GM12801 (cell line): ENCODE data around the gene INHA.

ENCODE experiments used
- TF ChIP-seq, protein P1 (sequence below): IDR thresholded peaks from one replicate; pipeline ENCODE4 v1.5.1; 2011; ENCODE audit warnings: control low read depth; ENCODE audit not compliant: insufficient read length; ENCODE audit errors: extremely low read depth

Gene INHA

DNA sequence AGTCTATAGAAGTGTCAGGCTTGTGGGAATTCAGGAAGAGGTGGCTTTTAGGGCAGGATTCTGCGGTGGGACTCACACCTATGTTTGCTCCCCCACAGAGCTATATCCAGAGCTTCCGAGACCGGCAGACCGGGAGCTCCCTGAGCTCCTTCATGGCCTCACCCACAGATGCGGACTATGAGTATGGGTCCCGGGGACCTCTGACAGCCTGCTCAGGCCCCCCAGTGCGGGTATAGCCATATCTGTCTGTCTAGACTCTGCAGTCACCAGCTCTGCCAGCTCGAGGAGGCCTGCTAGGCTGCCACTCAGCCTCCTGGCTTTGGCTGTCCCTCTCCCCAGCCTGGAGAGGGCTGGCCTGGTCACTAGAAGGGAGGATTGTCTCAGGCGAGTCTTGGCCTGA is 22.5 kb upstream of the INHA start:
- TF ChIP-seq, protein P1, sequence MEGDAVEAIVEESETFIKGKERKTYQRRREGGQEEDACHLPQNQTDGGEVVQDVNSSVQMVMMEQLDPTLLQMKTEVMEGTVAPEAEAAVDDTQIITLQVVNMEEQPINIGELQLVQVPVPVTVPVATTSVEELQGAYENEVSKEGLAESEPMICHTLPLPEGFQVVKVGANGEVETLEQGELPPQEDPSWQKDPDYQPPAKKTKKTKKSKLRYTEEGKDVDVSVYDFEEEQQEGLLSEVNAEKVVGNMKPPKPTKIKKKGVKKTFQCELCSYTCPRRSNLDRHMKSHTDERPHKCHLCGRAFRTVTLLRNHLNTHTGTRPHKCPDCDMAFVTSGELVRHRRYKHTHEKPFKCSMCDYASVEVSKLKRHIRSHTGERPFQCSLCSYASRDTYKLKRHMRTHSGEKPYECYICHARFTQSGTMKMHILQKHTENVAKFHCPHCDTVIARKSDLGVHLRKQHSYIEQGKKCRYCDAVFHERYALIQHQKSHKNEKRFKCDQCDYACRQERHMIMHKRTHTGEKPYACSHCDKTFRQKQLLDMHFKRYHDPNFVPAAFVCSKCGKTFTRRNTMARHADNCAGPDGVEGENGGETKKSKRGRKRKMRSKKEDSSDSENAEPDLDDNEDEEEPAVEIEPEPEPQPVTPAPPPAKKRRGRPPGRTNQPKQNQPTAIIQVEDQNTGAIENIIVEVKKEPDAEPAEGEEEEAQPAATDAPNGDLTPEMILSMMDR: no peak

DNA sequence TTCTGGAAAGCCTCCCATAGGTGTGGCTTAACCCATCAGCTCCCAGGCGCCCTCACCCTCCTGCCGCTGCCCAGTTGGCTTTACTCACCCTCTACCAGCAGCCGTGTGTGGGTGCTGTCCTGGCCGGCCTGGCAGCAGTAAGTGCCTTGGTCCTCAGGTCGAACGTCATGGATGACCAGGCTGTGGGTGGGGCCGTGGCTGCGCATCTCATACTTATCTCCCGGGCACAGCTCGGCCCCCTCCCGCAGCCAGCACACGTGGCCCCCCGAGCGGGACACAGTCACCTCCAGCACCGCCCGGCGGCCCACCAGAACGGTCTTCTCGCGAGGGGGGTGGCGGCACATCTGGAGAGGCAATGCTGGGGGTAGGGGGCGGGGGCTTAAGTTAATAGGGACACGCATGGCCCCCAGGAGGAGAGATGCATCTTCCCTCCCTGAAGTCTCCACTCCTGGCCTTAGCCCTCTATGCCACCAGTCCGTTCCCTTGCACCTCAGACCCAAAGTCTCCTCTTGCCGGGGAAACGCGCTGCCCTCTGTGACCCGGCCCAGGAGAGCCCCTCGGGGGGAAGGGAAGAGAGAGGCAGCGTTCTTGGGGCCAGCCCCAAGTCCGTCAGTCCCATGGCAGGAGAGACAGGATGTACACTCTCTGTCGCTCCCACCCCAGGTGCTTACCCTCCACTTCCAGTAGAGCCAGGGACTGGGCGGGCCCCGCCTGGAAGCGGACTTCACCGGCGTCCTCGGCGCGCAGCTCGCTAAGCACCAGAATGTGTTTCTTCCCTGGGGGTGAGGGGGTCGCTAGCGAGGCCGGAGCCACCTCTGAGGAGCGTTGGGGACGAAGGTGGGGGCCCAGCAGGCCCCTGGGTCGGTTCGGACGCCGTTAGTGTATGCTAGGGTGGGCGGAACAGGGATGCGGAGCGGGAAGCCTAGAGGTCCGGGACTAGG is 20.4 kb upstream of the INHA start:
- TF ChIP-seq, protein P1: no peak

DNA sequence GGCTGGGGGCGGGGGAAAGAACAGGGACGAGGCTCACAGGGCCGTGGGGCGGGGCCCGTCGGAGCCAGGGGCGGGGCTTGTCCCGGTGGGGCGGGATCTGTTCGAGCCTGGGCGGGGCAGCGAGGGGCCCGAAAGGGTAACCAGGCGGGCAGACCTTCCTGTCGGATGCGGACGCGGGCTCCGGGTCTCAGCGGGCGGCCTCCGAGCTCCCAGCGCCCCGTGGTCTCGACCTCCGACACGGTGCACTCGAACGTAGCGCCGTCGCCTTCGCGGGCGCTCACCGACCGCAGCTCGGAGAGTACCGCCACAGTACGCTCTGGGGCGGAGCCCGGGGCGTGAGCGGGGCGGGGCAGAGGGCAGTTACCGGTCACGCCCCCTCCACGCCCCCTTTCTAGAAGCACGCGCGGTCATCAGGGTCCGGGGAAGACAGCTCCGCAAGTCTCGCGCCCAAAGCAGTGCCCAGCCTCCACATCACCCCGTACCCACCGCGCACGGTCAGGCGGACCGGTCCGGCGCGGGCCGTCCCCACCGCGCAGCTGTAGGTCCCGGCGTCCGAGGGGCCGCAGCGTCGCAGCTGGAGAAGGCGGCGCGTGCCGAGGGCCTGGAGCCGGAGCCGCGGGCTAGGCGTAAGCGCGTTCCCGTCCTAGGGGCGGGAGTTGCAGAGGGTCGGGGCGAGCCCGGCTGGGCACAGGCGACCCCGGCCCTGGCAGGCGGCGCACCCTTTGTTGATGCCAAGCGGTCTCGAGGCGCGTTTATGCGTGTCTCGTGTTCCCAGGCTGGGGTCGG is 19.5 kb upstream of the INHA start:
- TF ChIP-seq, protein P1: no peak

DNA sequence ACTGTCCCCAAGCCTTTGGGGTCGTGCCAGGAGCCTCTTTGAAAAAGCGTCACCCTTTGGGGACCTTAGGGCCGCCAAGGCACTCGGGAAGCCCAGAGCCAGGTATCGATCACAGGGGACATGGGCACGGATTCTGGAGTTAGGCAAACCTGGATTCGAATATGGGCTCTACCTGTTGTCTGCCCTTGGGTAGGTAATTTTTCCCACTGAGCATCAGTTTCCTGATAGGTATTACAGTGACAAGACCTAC is 19.0 kb upstream of the INHA start:
- TF ChIP-seq, protein P1: no peak

DNA sequence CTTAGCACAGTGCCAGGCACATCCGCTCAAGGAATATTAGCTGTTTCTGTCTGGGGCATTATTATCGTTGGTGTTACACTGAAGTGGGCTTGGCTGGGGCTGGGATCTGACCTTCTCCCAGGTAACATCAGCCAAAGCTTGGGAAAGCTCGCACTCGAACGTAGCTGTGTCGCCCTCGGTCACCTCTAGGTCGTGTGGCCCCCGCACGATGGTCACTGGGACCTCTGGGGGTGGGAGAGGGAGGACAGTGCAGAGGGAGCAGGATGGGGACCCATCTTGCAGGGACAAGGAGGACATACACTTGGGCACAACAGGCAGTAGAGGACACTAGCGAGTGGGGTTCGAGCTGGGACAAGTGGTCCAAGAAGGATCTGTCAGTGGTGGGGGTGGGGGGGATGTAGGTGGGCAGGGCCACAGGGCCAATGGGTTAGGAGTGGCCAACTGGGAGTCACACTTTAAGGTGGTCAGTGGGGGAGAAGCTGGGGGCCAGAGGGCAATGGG is 18.6 kb upstream of the INHA start:
- TF ChIP-seq, protein P1: no peak

DNA sequence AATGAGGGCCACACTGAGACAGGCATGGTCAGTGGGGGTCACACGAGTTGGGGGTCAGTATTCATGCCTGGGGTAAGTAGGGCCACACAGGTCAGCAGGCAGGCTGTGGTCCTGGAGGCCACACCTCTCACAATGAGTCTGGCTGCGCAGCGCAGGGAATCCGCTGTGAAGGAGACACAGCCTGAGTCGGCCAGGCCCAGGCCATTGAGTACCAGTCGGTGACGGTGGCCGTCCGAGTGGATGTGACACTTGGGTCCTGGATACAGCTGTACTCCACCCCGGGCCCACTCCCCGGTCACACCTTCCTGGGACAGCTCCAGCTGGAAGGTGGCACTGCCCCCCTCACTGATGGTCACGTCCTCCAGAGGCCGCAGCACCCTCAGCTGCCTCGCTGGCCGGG is 17.8 kb upstream of the INHA start:
- TF ChIP-seq, protein P1: no peak

DNA sequence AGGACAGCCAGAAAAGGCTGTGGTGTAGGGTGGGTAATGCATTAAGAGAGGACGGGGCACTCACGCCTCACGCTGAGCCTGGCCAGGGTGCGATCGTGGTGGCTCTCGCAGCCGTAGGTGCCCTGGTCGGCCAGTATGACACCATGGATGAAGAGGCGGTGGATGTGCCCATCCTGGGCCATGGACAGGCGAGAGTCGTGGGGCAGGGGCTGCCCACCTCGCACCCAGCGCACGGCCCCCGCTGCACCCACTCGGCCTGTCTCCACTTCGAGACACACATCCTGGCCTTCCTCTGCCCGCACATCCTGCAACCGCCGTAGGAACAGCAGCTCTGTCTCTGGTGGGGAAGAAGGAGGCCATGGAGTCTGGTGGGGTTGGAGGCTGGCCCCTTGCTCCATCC is 16.2 kb upstream of the INHA start:
- TF ChIP-seq, protein P1: no peak
